HCT116 (cell line): Measurements from ENCODE around the gene NINJ1. TPM values are rescaled to one million over a fixed set of nuclear protein-coding genes. Genes with fewer than 3 reads are reported as not detected.

Experiments
- ATAC-seq: fragments of 200-7000 bp; cut with Tn5 transposase; 2 replicates; pipeline ENCODE4 v1.9.1; 2020; ENCODE audit warnings: mild to moderate bottlenecking, moderate library complexity
- BruUV-seq: library from RNA; stranded (reverse); fragments of 400-500 nt; replicated peaks from 2 replicates; lab custom pipeline; 2021; lab: Mats Ljungman, UMichigan
- CTCF ChIA-PET: fragments of 300-600 bp; sonication (Branson Sonifier 250); formaldehyde crosslinking; loops from one replicate; lab custom pipeline; 2021; ENCODE audit warnings: antibody characterized with exemption; lab: Charles Lee
- POLR2A ChIA-PET: fragments of 300-600, 350-600 bp; sonication (Branson Sonifier 250); formaldehyde crosslinking; loops from one replicate; lab custom pipeline; 2021; ENCODE audit warnings: antibody characterized with exemption; lab: Charles Lee
- RAD21 ChIA-PET, 2 experiments: fragments of 300-600 bp; sonication (Branson Sonifier 250); formaldehyde crosslinking; loops; one replicate each; lab custom pipeline; 2023; ENCODE audit warnings: low total read pairs in 2 of 2; ENCODE audit not compliant: uncharacterized antibody in 2 of 2, unreplicated experiment in 2 of 2, low non-redundant PET in 1 of 2; lab: Charles Lee
- DNase-seq: peaks from one replicate; pipeline ENCODE4 v3.0.0-alpha.2; 2010; ENCODE audit warnings: low read depth, low spot score
- H2AFZ ChIP-seq: fragments of 200-600 bp; shearing (Covaris generic), sonication (generic); 2 replicates; pipeline ENCODE4 v1.6.1; 2017; ENCODE audit warnings: low read depth, mixed run types, mixed read lengths, antibody characterized with exemption, low read length; ENCODE audit not compliant: poor library complexity, severe bottlenecking
- H3K27ac ChIP-seq: 2 replicates; pipeline ENCODE4 v1.5.1; 2012; ENCODE audit warnings: low read depth, low read length
- H3K27me3 ChIP-seq: fragments of 200-600 bp; sonication (generic); 2 replicates; pipeline ENCODE4 v1.6.1; 2016; ENCODE audit warnings: mixed run types, low read length, mixed read lengths; ENCODE audit not compliant: insufficient read depth
- H3K36me3 ChIP-seq, 2 experiments: fragments of 200-500 bp in 1 of 2; fragments of 200-600 bp in 1 of 2; sonication (Bioruptor generic) in 1 of 2; sonication (generic) in 1 of 2; 2 replicates each; pipeline versions ENCODE4 v1.5.1 to v1.6.1; 2014 to 2016; ENCODE audit warnings: low read length in 2 of 2, inconsistent platforms in 1 of 2, mixed read lengths in 1 of 2, mixed run types in 1 of 2; ENCODE audit not compliant: insufficient read depth in 2 of 2, control insufficient read depth in 1 of 2
- H3K4me1 ChIP-seq, 2 experiments: fragments of 200-600 bp in 1 of 2; sonication (generic) in 1 of 2; 2 replicates each; pipeline versions ENCODE4 v1.5.1 to v1.6.1; 2012 to 2017; ENCODE audit warnings: low read length in 2 of 2, inconsistent platforms in 1 of 2, mild to moderate bottlenecking in 1 of 2, mixed read lengths in 1 of 2, mixed run types in 1 of 2, moderate library complexity in 1 of 2; ENCODE audit not compliant: insufficient read depth in 2 of 2, control insufficient read depth in 1 of 2
- H3K4me2 ChIP-seq: fragments of 200-600 bp; sonication (generic); 2 replicates; pipeline ENCODE4 v1.6.1; 2017; ENCODE audit warnings: mixed run types, low read length, mixed read lengths
- H3K4me3 ChIP-seq, 2 experiments: fragments of 200-600 bp in 1 of 2; sonication (generic) in 1 of 2; replicated peaks in 1 of 2; 2 replicates each; pipeline ENCODE4 v1.5.1; 2011 to 2016; ENCODE audit warnings: low read length in 2 of 2, control low read depth in 1 of 2, low read depth in 1 of 2, mild to moderate bottlenecking in 1 of 2, mixed read lengths in 1 of 2, mixed run types in 1 of 2
- H3K79me2 ChIP-seq: fragments of 200-600 bp; sonication (generic); 2 replicates; pipeline ENCODE4 v1.6.1; 2017; ENCODE audit warnings: mild to moderate bottlenecking, mixed run types, low read length, moderate library complexity, mixed read lengths; ENCODE audit not compliant: insufficient read depth
- H3K9ac ChIP-seq: fragments of 200-600 bp; sonication (generic); 2 replicates; pipeline ENCODE4 v1.6.1; 2016; ENCODE audit warnings: low read length, mixed read lengths
- H3K9me2 ChIP-seq: fragments of 200-600 bp; sonication (generic), shearing (Covaris generic); 2 replicates; pipeline ENCODE4 v1.6.1; 2017; ENCODE audit warnings: mixed run types, mild to moderate bottlenecking, moderate library complexity; ENCODE audit not compliant: insufficient read depth
- H3K9me3 ChIP-seq, 2 experiments: fragments of 200-500 bp in 1 of 2; fragments of 200-600 bp in 1 of 2; sonication (Bioruptor generic) in 1 of 2; sonication (generic) in 1 of 2; 2 replicates each; pipeline ENCODE4 v1.6.1; 2014 to 2017; ENCODE audit warnings: low read length in 2 of 2, mixed read lengths in 2 of 2, inconsistent platforms in 1 of 2, low read depth in 1 of 2, mild to moderate bottlenecking in 1 of 2, mixed run types in 1 of 2, moderate library complexity in 1 of 2; ENCODE audit not compliant: control insufficient read depth in 1 of 2, insufficient read depth in 1 of 2
- H4K20me1 ChIP-seq: fragments of 200-600 bp; sonication (generic), shearing (Covaris generic); 2 replicates; pipeline ENCODE4 v1.6.1; 2017; ENCODE audit warnings: mixed run types, mild to moderate bottlenecking, moderate library complexity; ENCODE audit not compliant: insufficient read depth
- CEBPB ChIP-seq: IDR thresholded peaks from 2 replicates; pipeline ENCODE4 v1.6.1; 2012; ENCODE audit warnings: low read depth
- CTCF ChIP-seq, 3 experiments: fragments of 200-600 bp in 1 of 3; sonication (generic) in 1 of 3; IDR thresholded peaks in 2 of 3; conservative IDR thresholded peaks in 1 of 3; 2 replicates each; pipeline ENCODE4 v1.5.1; 2012 to 2017; ENCODE audit warnings: low read depth in 2 of 3, low read length in 2 of 3, antibody characterized with exemption in 1 of 3, borderline replicate concordance in 1 of 3, control low read depth in 1 of 3, mild to moderate bottlenecking in 1 of 3, mixed read lengths in 1 of 3, mixed run types in 1 of 3, moderate library complexity in 1 of 3; ENCODE audit not compliant: insufficient read depth in 1 of 3
- EGR1 ChIP-seq: IDR thresholded peaks from 2 replicates; pipeline ENCODE4 v1.6.1; 2012; ENCODE audit warnings: low read depth
- ELF1 ChIP-seq: IDR thresholded peaks from 2 replicates; pipeline ENCODE4 v1.6.1; 2012; ENCODE audit warnings: low read depth, borderline replicate concordance
- EZH2 ChIP-seq: fragments of 200-600 bp; sonication (generic); IDR thresholded peaks from 2 replicates; pipeline ENCODE4 v1.6.1; 2017; ENCODE audit warnings: antibody characterized with exemption, mixed run types
- FOSL1 ChIP-seq: IDR thresholded peaks from 2 replicates; pipeline ENCODE4 v1.6.1; 2012; ENCODE audit warnings: low read depth
- POLR2A ChIP-seq: IDR thresholded peaks from 2 replicates; pipeline ENCODE4 v1.7.0; 2011; ENCODE audit warnings: borderline replicate concordance; ENCODE audit not compliant: insufficient read depth, insufficient read length; ENCODE audit errors: extremely low read depth
- REST ChIP-seq: IDR thresholded peaks from 2 replicates; pipeline ENCODE4 v1.6.1; 2012; ENCODE audit warnings: low read depth
- SIN3A ChIP-seq: IDR thresholded peaks from 2 replicates; pipeline ENCODE4 v1.6.1; 2012; ENCODE audit warnings: low read depth
- SP1 ChIP-seq: IDR thresholded peaks from 2 replicates; pipeline ENCODE4 v1.6.1; 2012; ENCODE audit warnings: low read depth
- SRF ChIP-seq: IDR thresholded peaks from 2 replicates; pipeline ENCODE4 v1.6.1; 2012; ENCODE audit warnings: low read depth
- ZFX ChIP-seq: fragments of 450-650 bp; IDR thresholded peaks from 2 replicates; pipeline ENCODE4 v1.6.1; 2017
- intact Hi-C: fragments of 100-400 bp; cut with micrococcal nuclease; formaldehyde crosslinking; loops from 2 replicates; pipeline ENCODE4 v1.10.0; 2022
- total RNA-seq: library from RNA; stranded (reverse); gene quantifications from one replicate; pipeline ENCODE4 v1.2.1, GENCODE V29; 2021; ENCODE audit not compliant: unreplicated experiment
- TF ChIP-seq, protein P1 (sequence below): IDR thresholded peaks from 2 replicates; pipeline ENCODE4 v1.6.1; 2011; ENCODE audit warnings: mild to moderate bottlenecking, low read length, moderate library complexity; ENCODE audit not compliant: insufficient replicate concordance; ENCODE audit errors: extremely low read depth

The NINJ1 gene
- total RNA-seq, 1 experiment from 2014 or later = 34.4 TPM

DNA sequence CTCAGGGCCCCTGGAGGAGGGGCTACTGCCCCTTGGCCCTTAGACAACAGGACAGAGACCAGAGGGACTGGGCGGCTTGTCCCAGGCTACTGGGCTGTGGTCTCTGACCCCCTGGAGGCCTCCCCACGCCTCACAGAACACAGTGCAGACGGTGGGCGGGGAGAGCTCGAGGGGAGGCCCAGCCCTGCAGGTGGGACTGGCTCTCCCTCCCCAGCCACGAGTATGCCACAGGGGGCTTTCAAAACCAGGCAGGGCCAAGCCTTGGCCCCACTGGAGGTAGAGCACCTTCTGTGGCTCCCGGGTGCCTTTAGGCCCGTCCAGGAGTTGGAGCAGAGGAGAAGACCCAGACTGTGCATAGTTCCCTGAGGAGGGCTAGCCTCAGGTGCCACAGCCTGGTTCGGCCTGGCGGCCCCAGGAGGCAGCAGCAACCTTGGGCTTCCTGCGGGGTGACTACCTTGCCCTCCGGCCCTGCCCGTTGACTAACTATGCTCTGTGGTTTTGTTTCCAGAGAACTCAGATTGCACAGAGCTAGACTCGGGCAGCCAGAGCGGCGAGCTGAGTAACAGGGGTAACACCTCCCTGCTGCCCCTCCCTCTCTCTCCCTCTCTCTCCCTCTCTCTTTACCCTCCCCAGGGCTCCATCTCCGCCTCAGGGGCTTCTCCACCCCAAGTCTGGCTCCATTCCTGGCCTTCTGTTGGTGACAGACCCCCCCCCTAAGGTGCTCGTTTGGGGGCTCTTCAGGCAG lies 22.5 kb downstream of the NINJ1 start:
- no peak overlapping the region for H3K9ac ChIP-seq
- ChIA-PET POLR2A (no interaction called here), RAD21 (no interaction called here), CTCF (no interaction called here)
- no peak overlapping the region for H3K27ac ChIP-seq
- peaks cover 0 to 23% of the 10 kb centered on the region in 2 experiments; a peak in 2 of 4 replicates for H3K4me1 ChIP-seq
- H3K9me3 ChIP-seq = no peaks in the 10 kb centered on the region
- BruUV-seq = no TSS peak
- no peaks in the 10 kb centered on the region for H4K20me1 ChIP-seq
- H2AFZ ChIP-seq = no peak overlapping the region
- ATAC-seq (no peak), DNase-seq (no peak)
- intact Hi-C loops = no loop called here
- no peaks in the 10 kb centered on the region for H3K27me3 ChIP-seq
- H3K36me3 ChIP-seq = peaks cover 3 to 4% of the 10 kb centered on the region in 2 experiments; a peak in 3 of 4 replicates
- no peaks in the 10 kb centered on the region for H3K9me2 ChIP-seq
- no peak for TF ChIP-seq SIN3A
- no peak for TF ChIP-seq SRF
- TF ChIP-seq, protein P1, sequence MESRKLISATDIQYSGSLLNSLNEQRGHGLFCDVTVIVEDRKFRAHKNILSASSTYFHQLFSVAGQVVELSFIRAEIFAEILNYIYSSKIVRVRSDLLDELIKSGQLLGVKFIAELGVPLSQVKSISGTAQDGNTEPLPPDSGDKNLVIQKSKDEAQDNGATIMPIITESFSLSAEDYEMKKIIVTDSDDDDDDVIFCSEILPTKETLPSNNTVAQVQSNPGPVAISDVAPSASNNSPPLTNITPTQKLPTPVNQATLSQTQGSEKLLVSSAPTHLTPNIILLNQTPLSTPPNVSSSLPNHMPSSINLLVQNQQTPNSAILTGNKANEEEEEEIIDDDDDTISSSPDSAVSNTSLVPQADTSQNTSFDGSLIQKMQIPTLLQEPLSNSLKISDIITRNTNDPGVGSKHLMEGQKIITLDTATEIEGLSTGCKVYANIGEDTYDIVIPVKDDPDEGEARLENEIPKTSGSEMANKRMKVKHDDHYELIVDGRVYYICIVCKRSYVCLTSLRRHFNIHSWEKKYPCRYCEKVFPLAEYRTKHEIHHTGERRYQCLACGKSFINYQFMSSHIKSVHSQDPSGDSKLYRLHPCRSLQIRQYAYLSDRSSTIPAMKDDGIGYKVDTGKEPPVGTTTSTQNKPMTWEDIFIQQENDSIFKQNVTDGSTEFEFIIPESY = no peak
- H3K4me2 ChIP-seq = no peak overlapping the region
- peaks cover 17% of the 10 kb centered on the region for H3K79me2 ChIP-seq
- no peak overlapping the region for H3K4me3 ChIP-seq

GRCh38 chr9:93111001-93111370 lies 23.1 kb downstream of the NINJ1 start:
- no peak for DNase-seq
- intact Hi-C loops = no loop called here
- Histone ChIP-seq H3K36me3 (peaks cover 3 to 4% of the 10 kb centered on the region in 2 experiments; a peak in 3 of 4 replicates), H4K20me1 (no peaks in the 10 kb centered on the region), H3K4me1 (peaks cover 0 to 23% of the 10 kb centered on the region in 2 experiments; a peak in 2 of 4 replicates), H3K27me3 (no peaks in the 10 kb centered on the region), H3K9ac (no peak overlapping the region), H3K9me3 (no peaks in the 10 kb centered on the region), H3K4me3 (no peak overlapping the region), H3K79me2 (peaks cover 19% of the 10 kb centered on the region), H2AFZ (no peak overlapping the region), H3K9me2 (no peaks in the 10 kb centered on the region), H3K4me2 (no peak overlapping the region), H3K27ac (no peak overlapping the region)
- ChIA-PET RAD21 (no interaction called here), POLR2A (no interaction called here), CTCF (no interaction called here)
- no TSS peak for BruUV-seq
- no peak for ATAC-seq
- TF ChIP-seq REST (no peak), EZH2 (no peak), EGR1 (no peak), ELF1 (no peak), CEBPB (no peak), ZFX (no peak), CTCF (IDR thresholded peaks at IDR 0.05 in 2 of 3, conservative IDR thresholded peaks at IDR 0.05 in 1 of 3; ENCODE audit: borderline replicate concordance in 1 of 3, insufficient read depth in 1 of 3, low read depth in 2 of 3, low read length in 2 of 3) (no peak), FOSL1 (no peak), SP1 (no peak), SRF (no peak), POLR2A (no peak)
